Peyer's patch (tissue), 4 donors: ENCODE data around the gene SCUBE1. TPM values are rescaled to one million over a fixed set of nuclear protein-coding genes. Genes with fewer than 3 reads are reported as not detected.

ENCODE experiments used
- DNase-seq, 3 donors: peaks; one replicate each; pipeline ENCODE4 v3.0.0-alpha.2; 2017 to 2019
- H3K27ac ChIP-seq, 4 donors: fragments of 200-600 bp; sonication (generic); one replicate each; pipeline ENCODE4 v1.5.1; 2016 to 2019
- H3K27me3 ChIP-seq, 2 donors: fragments of 200-600 bp; sonication (generic); one replicate each; pipeline ENCODE4 v1.5.1; 2019
- H3K36me3 ChIP-seq, 3 donors: fragments of 200-600 bp; sonication (generic); one replicate each; pipeline ENCODE4 v1.5.1; 2016 to 2019
- H3K4me1 ChIP-seq, 4 donors: fragments of 200-600 bp; sonication (generic); one replicate each; pipeline ENCODE4 v1.5.1; 2016 to 2019
- H3K4me3 ChIP-seq, 4 donors: fragments of 200-600 bp; sonication (generic); 1 replicate in 3 of 4; 2 replicates in 1 of 4; pipeline ENCODE4 v1.5.1; 2016 to 2019; ENCODE audit warnings: mild to moderate bottlenecking in 1 of 4
- H3K9me3 ChIP-seq, 4 donors: fragments of 200-600 bp; sonication (generic); one replicate each; pipeline ENCODE4 v1.5.1; 2016 to 2019; ENCODE audit warnings: mild to moderate bottlenecking in 1 of 4
- POLR2A ChIP-seq, 2 donors: fragments of 450-650 bp; IDR thresholded peaks; one replicate each; pipeline ENCODE4 v1.5.1; 2017; ENCODE audit warnings: antibody characterized with exemption in 2 of 2, mild to moderate bottlenecking in 2 of 2, moderate library complexity in 2 of 2
- total RNA-seq, 4 donors: library from RNA; depleted of rRNA; stranded (reverse); fragments of >200 nt; gene quantifications; one replicate each; pipeline ENCODE4 v1.1.0, GENCODE V29; 2016
- TF ChIP-seq, protein P1 (sequence below), 6 experiments: fragments of 450-650 bp in 4 of 6; fragments of 200-600 bp in 2 of 6; sonication (generic) in 1 of 6; IDR thresholded peaks; one replicate each; pipeline ENCODE4 v1.5.1; 2017 to 2019; ENCODE audit warnings: antibody characterized with exemption in 6 of 6, mild to moderate bottlenecking in 3 of 6, moderate library complexity in 1 of 6

SCUBE1 gene
- total RNA-seq, 4 donors from 2014 or later: 1.6 to 47.9 (median 7.9) TPM

DNA sequence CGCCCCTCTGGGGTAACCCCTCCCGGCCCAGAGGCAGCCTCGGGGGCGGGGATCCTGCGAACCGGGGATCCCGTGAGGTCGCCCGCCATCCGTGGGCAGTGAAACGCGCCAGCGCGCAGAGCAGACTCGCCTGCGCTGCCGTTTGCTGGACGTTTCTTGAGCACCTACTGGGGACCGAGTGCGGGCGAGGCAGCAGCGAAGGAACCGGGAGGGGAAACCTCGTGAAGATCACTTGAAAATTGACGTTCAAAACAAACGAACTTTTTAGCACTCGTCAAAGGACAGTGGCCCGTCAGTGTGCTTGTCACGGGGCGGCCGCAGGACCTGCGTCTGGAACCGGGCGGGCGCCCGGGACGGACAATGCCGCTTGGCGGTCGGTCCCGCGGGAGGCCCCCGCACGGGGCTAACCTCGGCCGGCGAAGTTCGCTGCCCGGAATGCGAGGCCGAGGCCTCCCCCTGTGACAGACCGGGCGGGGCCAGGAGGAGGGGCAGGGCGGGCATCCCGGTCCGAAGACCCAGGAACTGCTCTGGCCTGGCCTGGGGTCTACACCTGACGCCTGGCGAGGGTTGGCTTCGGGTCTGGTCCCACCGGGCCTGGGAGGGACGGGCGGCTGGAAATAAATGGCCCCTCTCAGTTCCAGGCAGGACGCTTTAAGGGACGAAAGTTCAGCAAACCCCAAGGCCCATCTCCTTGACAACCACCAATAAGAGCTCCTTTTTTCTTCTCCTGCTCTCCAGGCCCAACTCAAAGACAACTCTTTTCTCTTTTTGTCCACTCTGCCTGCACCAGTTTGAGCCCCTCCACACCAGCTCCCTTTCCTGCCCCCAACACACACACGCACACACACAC is 723 bp upstream of the SCUBE1 start:
- Histone ChIP-seq H3K36me3 (no peaks in the 10 kb centered on the region), H3K9me3 (peaks cover 0 to 8% (median 0%) of the 10 kb centered on the region in 4 donors), H3K4me1 (peaks cover 0 to 11% (median 5%) of the 10 kb centered on the region in 4 donors), H3K4me3 (peak overlapping the region; percentile 17 to 58 (median 46)), H3K27ac (peak overlapping the region in 1 of 4 donors; percentile 25), H3K27me3 (peaks cover 0 to 14% of the 10 kb centered on the region in 2 donors)
- no peak for DNase-seq
- no peak for TF ChIP-seq POLR2A (IDR thresholded peaks at IDR 0.05)
- TF ChIP-seq, protein P1, sequence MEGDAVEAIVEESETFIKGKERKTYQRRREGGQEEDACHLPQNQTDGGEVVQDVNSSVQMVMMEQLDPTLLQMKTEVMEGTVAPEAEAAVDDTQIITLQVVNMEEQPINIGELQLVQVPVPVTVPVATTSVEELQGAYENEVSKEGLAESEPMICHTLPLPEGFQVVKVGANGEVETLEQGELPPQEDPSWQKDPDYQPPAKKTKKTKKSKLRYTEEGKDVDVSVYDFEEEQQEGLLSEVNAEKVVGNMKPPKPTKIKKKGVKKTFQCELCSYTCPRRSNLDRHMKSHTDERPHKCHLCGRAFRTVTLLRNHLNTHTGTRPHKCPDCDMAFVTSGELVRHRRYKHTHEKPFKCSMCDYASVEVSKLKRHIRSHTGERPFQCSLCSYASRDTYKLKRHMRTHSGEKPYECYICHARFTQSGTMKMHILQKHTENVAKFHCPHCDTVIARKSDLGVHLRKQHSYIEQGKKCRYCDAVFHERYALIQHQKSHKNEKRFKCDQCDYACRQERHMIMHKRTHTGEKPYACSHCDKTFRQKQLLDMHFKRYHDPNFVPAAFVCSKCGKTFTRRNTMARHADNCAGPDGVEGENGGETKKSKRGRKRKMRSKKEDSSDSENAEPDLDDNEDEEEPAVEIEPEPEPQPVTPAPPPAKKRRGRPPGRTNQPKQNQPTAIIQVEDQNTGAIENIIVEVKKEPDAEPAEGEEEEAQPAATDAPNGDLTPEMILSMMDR (IDR thresholded peaks at IDR 0.05): no peak

GRCh38 chr22:43342347-43343261 is 568 bp downstream of the SCUBE1 start:
- Histone ChIP-seq H3K9me3 (peaks cover 0 to 8% (median 0%) of the 10 kb centered on the region in 4 donors), H3K27ac (peak overlapping the region in 2 of 4 donors; percentile 25 to 46), H3K4me3 (peak overlapping the region; percentile 17 to 58 (median 46)), H3K4me1 (peaks cover 0 to 11% (median 5%) of the 10 kb centered on the region in 4 donors), H3K27me3 (peaks cover 0 to 14% of the 10 kb centered on the region in 2 donors), H3K36me3 (no peaks in the 10 kb centered on the region)
- no peak for DNase-seq
- TF ChIP-seq, protein P1 (IDR thresholded peaks at IDR 0.05): no peak
- TF ChIP-seq POLR2A (IDR thresholded peaks at IDR 0.05): no peak

DNA sequence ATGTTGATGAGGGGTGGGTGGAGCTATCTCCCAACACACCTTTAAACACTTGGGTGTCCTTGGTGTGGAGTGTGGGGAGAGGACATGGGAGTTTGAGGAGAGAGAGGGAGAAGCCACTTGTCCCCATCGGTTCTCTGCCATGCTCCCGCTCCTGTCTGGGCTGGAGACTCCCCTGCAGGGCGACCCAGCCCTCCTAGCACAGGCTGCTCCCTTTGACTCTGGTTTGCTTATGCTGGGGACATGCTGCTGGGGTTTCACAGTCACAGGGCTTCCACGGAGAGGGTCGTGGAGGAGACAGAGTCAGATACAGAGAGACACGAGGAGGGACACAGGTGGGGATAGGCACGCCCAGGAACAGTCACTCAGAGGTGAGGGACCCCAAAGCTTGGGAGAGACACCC is 1.6 kb downstream of the SCUBE1 start:
- Histone ChIP-seq H3K36me3 (no peaks in the 10 kb centered on the region), H3K27ac (no peak overlapping the region), H3K4me1 (peaks cover 0 to 11% (median 5%) of the 10 kb centered on the region in 4 donors), H3K9me3 (peaks cover 0 to 8% (median 0%) of the 10 kb centered on the region in 4 donors), H3K4me3 (peak overlapping the region in 1 of 4 donors; percentile 51), H3K27me3 (peaks cover 0 to 14% of the 10 kb centered on the region in 2 donors)
- TF ChIP-seq POLR2A (IDR thresholded peaks at IDR 0.05): no peak
- TF ChIP-seq, protein P1 (IDR thresholded peaks at IDR 0.05): no peak
- DNase-seq: no peak

DNA sequence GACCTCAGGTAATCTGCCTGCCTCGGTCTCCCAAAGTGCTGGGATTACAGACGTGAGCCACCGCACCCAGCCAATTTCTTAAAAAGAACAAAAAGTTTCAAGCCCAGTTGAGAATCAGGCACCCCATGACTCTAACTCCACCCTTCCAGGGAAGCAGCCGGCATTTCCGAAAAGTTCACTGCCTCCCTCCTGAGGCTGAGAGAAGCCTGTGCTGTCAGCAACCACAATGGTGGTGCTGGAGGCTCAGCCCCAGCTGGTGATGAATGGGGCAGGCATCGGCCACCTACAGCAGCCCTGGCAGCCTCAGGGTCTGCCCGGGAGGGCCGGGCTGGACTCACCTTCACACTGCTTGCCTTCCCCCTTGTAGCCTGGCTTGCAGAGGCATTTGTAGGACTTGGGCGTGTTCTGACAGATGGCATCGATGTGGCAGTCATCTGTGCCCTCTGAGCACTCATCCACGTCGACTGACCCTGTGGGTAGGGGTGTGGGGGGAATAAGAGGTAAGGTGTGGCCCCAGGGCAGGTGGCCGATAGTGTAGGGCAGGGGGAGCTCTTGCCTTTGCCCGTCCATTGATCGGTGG is 4.3 kb downstream of the SCUBE1 start:
- Histone ChIP-seq H3K4me3 (no peak overlapping the region), H3K36me3 (no peaks in the 10 kb centered on the region), H3K4me1 (peaks cover 0 to 11% (median 3%) of the 10 kb centered on the region in 4 donors), H3K9me3 (peaks cover 0 to 8% (median 0%) of the 10 kb centered on the region in 4 donors), H3K27me3 (peaks cover 0 to 14% of the 10 kb centered on the region in 2 donors), H3K27ac (no peak overlapping the region)
- TF ChIP-seq, protein P1 (IDR thresholded peaks at IDR 0.05): no peak
- TF ChIP-seq POLR2A (IDR thresholded peaks at IDR 0.05): no peak
- DNase-seq: no peak

- Histone ChIP-seq H3K4me3 (no peak overlapping the region), H3K36me3 (no peaks in the 10 kb centered on the region), H3K27me3 (peaks cover 0 to 14% of the 10 kb centered on the region in 2 donors), H3K4me1 (peaks cover 0 to 7% (median 2%) of the 10 kb centered on the region in 4 donors), H3K27ac (no peak overlapping the region), H3K9me3 (no peaks in the 10 kb centered on the region)
- TF ChIP-seq, protein P1 (IDR thresholded peaks at IDR 0.05): no peak
- no peak for TF ChIP-seq POLR2A (IDR thresholded peaks at IDR 0.05)
- no peak for DNase-seq
These were observed 5.2 kb downstream of the SCUBE1 start for GRCh38 chr22:43337946-43338345.
